Liver (tissue), 9 donors: Measurements from ENCODE around the gene CHP2. TPM values are rescaled to one million over a fixed set of nuclear protein-coding genes. Genes with fewer than 3 reads are reported as not detected.

Source experiments
- DNase-seq: peaks from one replicate; pipeline ENCODE4 v3.0.0-alpha.2; 2017; ENCODE audit warnings: low spot score
- H3K27ac ChIP-seq, 2 donors: one replicate each; pipeline ENCODE4 v1.7.0; 2013; ENCODE audit warnings: inconsistent platforms in 2 of 2, low read length in 2 of 2, control low read depth in 1 of 2, low read depth in 1 of 2, mild to moderate bottlenecking in 1 of 2
- H3K27me3 ChIP-seq, 4 donors: one replicate each; pipeline versions ENCODE4 v1.6.1 to v1.7.0; 2013; ENCODE audit warnings: low read length in 3 of 4, inconsistent platforms in 1 of 4, mild to moderate bottlenecking in 1 of 4, moderate library complexity in 1 of 4; ENCODE audit not compliant: control insufficient read depth in 4 of 4, insufficient read depth in 4 of 4
- H3K36me3 ChIP-seq, 4 donors: one replicate each; pipeline versions ENCODE4 v1.6.1 to v1.7.0; 2013; ENCODE audit warnings: low read length in 3 of 4, mild to moderate bottlenecking in 3 of 4, low read depth in 1 of 4, moderate library complexity in 1 of 4; ENCODE audit not compliant: control insufficient read depth in 4 of 4, insufficient read depth in 3 of 4
- H3K4me1 ChIP-seq, 4 donors: one replicate each; pipeline versions ENCODE4 v1.6.1 to v1.7.0; 2013; ENCODE audit warnings: low read length in 3 of 4, mild to moderate bottlenecking in 3 of 4, moderate library complexity in 1 of 4; ENCODE audit not compliant: control insufficient read depth in 4 of 4, insufficient read depth in 4 of 4
- H3K4me3 ChIP-seq, 3 donors: one replicate each; pipeline versions ENCODE4 v1.6.1 to v1.7.0; 2013; ENCODE audit warnings: low read length in 3 of 3, control low read depth in 1 of 3, low read depth in 1 of 3, mild to moderate bottlenecking in 1 of 3
- H3K9ac ChIP-seq, 2 donors: one replicate each; pipeline ENCODE4 v1.7.0; 2013; ENCODE audit warnings: low read length in 2 of 2, mild to moderate bottlenecking in 2 of 2, moderate library complexity in 2 of 2, control low read depth in 1 of 2, low read depth in 1 of 2
- H3K9me3 ChIP-seq, 4 donors: one replicate each; pipeline versions ENCODE4 v1.6.1 to v1.7.0; 2013; ENCODE audit warnings: low read length in 3 of 4; ENCODE audit not compliant: control insufficient read depth in 4 of 4
- EGR1 ChIP-seq, 2 donors: IDR thresholded peaks; 2 replicates each; pipeline ENCODE4 v1.6.1; 2016 to 2018; ENCODE audit warnings: antibody characterized with exemption in 2 of 2, low read depth in 2 of 2
- FOXA1 ChIP-seq: IDR thresholded peaks from 2 replicates; pipeline ENCODE4 v1.6.1; 2016; ENCODE audit warnings: antibody characterized with exemption
- GABPA ChIP-seq, 2 donors: IDR thresholded peaks in 1 of 2; conservative IDR thresholded peaks in 1 of 2; 2 replicates each; pipeline ENCODE4 v1.6.1; 2016; ENCODE audit warnings: antibody characterized with exemption in 2 of 2, mild to moderate bottlenecking in 1 of 2, moderate library complexity in 1 of 2
- HNF4A ChIP-seq, 2 donors: conservative IDR thresholded peaks; 2 replicates each; pipeline ENCODE4 v1.6.1; 2016; ENCODE audit warnings: antibody characterized with exemption in 2 of 2, mild to moderate bottlenecking in 2 of 2
- NR2F2 ChIP-seq: IDR thresholded peaks from 2 replicates; pipeline ENCODE4 v1.6.1; 2016; ENCODE audit warnings: antibody characterized with exemption
- TAF1 ChIP-seq: conservative IDR thresholded peaks from 2 replicates; pipeline ENCODE4 v1.6.1; 2016; ENCODE audit warnings: antibody characterized with exemption, mild to moderate bottlenecking
- YY1 ChIP-seq: IDR thresholded peaks from 2 replicates; pipeline ENCODE4 v1.6.1; 2016; ENCODE audit warnings: antibody characterized with exemption, mild to moderate bottlenecking
- WGBS: extraction: QIAGEN DNeasy Blood & Tissue Kit; methylation state at CpG from one replicate; pipeline ENCODE4 v1.1.7; 2013; 5-methylcytosine and 5-hydroxymethylcytosine counted together
- polyA plus RNA-seq, 2 donors: library from polyadenylated mRNA; stranded (reverse) in 1 of 2; unstranded in 1 of 2; fragments of 200-250 nt in 1 of 2; fragments of >200 nt in 1 of 2; fragmentation: Nextera tagmentation in 1 of 2; extraction: Ambion mirVana in 1 of 2; gene quantifications; one replicate each; pipeline versions ENCODE4 v1.2.1 to v1.2.3, GENCODE V29; 2013 to 2015
- total RNA-seq, 2 donors: library from RNA; depleted of rRNA; stranded (reverse); fragments of >200 nt; gene quantifications; one replicate each; pipeline ENCODE4 v1.2.3, GENCODE V29; 2014
- TF ChIP-seq, protein P1 (sequence below): IDR thresholded peaks from 2 replicates; pipeline ENCODE4 v1.6.1; 2016; ENCODE audit warnings: antibody characterized with exemption
- TF ChIP-seq, protein P2 (sequence below): IDR thresholded peaks from 2 replicates; pipeline ENCODE4 v1.6.1; 2016; ENCODE audit warnings: antibody characterized with exemption
- TF ChIP-seq, protein P3 (sequence below): fragments of 150-350 bp; IDR thresholded peaks from 2 replicates; pipeline ENCODE4 v1.5.1; 2017; ENCODE audit warnings: improper control_type of control experiment, low read depth, low read length; ENCODE audit not compliant: missing input control
- TF ChIP-seq, protein P4 (sequence below): IDR thresholded peaks from 2 replicates; pipeline ENCODE4 v1.6.1; 2016; ENCODE audit warnings: antibody characterized with exemption
- donor health status: healthy.
- donor health status: healthy.
- donor health status: healthy.
- donor health status: healthy.
- donor health status: healthy.

Gene CHP2
- total and polyA plus RNA-seq, 4 donors: not detected

DNA sequence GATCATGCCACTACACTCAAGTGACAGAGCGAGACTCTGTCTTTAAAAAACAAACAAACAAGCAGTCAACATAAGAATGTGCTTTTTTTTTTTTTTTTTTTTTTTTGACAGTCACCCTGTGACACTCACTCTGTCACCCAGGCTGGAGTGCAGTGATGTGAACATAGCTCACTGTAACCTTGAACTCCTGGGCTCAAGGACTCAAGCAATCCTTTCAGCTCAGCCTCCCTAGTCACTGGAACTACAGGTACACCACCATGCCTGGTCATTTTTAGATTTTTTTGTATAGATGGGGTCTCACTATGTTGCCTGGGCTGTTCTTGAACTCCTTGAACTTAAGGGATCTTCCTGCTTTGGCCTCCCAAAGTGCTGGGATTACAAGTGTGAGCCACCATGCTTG lies 15.3 kb upstream of the CHP2 start:
- H3K36me3 ChIP-seq: no peaks in the 10 kb centered on the region
- 79% methylated on average over 1 of the region's 1 CpG for WGBS
- H3K9me3 ChIP-seq: no peaks in the 10 kb centered on the region
- H3K4me1 ChIP-seq: no peaks in the 10 kb centered on the region
- peaks cover 0 to 8% (median 4%) of the 10 kb centered on the region in 4 donors for H3K27me3 ChIP-seq
- H3K27ac ChIP-seq: no peak overlapping the region
- DNase-seq: no peak
- H3K4me3 ChIP-seq: no peak overlapping the region
- H3K9ac ChIP-seq: no peak overlapping the region
- TF ChIP-seq FOXA1 (no peak), GABPA (IDR thresholded peaks at IDR 0.05 in 1 of 2, conservative IDR thresholded peaks at IDR 0.05 in 1 of 2) (no peak)
- TF ChIP-seq, protein P1, sequence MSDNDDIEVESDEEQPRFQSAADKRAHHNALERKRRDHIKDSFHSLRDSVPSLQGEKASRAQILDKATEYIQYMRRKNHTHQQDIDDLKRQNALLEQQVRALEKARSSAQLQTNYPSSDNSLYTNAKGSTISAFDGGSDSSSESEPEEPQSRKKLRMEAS: no peak
- TF ChIP-seq, protein P2, sequence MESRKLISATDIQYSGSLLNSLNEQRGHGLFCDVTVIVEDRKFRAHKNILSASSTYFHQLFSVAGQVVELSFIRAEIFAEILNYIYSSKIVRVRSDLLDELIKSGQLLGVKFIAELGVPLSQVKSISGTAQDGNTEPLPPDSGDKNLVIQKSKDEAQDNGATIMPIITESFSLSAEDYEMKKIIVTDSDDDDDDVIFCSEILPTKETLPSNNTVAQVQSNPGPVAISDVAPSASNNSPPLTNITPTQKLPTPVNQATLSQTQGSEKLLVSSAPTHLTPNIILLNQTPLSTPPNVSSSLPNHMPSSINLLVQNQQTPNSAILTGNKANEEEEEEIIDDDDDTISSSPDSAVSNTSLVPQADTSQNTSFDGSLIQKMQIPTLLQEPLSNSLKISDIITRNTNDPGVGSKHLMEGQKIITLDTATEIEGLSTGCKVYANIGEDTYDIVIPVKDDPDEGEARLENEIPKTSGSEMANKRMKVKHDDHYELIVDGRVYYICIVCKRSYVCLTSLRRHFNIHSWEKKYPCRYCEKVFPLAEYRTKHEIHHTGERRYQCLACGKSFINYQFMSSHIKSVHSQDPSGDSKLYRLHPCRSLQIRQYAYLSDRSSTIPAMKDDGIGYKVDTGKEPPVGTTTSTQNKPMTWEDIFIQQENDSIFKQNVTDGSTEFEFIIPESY: no peak

DNA sequence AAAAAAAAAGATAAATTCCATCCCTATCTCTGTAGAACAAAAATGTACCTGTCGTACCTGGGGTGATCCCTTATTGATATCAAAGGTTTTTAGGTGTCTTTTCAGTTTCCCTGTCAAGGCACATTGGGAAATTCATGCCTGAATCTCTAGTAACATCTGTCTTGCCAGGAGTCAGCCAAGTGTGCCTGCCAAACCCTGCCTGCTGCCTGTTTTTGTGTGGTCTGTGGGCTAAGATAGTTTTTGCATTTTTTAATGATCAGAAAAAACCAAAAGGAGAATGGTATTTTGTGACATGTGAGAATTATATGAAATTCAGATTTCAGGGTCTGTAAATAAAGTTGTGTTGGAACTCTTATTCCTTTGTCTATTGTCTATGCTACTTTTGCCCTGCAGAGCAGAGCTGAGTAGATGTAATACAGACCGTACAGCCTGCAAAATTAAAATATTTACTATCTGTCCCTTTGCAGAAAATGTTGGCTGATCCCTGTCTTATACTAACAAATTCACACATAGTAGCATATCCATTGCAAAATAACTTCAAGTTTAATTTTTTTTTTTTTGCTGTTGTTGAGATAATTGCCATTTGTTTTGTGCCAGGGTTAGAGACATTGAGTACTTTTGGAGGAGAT lies 13.0 kb upstream of the CHP2 start:
- Histone ChIP-seq H3K36me3 (no peaks in the 10 kb centered on the region), H3K9ac (no peak overlapping the region), H3K27ac (no peak overlapping the region), H3K4me1 (no peaks in the 10 kb centered on the region), H3K9me3 (no peaks in the 10 kb centered on the region), H3K27me3 (peaks cover 0 to 9% (median 4%) of the 10 kb centered on the region in 4 donors), H3K4me3 (no peak overlapping the region)
- whole genome bisulfite sequencing: 46% methylated on average over 2 of the region's 2 CpGs
- DNase-seq: no peak
- TF ChIP-seq, protein P3, sequence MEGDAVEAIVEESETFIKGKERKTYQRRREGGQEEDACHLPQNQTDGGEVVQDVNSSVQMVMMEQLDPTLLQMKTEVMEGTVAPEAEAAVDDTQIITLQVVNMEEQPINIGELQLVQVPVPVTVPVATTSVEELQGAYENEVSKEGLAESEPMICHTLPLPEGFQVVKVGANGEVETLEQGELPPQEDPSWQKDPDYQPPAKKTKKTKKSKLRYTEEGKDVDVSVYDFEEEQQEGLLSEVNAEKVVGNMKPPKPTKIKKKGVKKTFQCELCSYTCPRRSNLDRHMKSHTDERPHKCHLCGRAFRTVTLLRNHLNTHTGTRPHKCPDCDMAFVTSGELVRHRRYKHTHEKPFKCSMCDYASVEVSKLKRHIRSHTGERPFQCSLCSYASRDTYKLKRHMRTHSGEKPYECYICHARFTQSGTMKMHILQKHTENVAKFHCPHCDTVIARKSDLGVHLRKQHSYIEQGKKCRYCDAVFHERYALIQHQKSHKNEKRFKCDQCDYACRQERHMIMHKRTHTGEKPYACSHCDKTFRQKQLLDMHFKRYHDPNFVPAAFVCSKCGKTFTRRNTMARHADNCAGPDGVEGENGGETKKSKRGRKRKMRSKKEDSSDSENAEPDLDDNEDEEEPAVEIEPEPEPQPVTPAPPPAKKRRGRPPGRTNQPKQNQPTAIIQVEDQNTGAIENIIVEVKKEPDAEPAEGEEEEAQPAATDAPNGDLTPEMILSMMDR: no peak
- no peak for TF ChIP-seq GABPA (IDR thresholded peaks at IDR 0.05 in 1 of 2, conservative IDR thresholded peaks at IDR 0.05 in 1 of 2)
- no peak for TF ChIP-seq EGR1 (IDR thresholded peaks at IDR 0.05; ENCODE audit: low read depth in 2 of 2)

DNA sequence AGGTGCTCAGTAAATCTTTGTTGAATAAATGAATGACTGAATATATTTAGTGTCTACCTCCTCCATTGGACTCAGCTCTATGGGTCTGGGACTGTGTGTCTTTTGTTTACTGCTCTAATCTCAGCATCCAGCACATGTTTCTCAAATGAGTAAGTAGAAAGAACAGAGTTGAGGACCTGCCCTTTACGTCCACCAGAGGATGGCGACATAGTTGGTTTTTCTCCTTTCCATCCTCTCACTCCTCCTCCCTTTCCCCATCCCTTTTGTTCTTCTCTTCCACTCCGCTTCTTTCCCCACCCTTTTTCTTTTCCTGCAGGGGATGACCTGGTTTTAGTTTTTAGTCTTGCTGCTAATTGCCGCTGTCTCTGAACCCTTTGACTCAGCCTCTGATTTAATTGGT lies 12.1 kb upstream of the CHP2 start:
- 40% methylated on average over 4 of the region's 4 CpGs for WGBS
- TF ChIP-seq, protein P1: no peak
- TF ChIP-seq FOXA1: no peak
- Histone ChIP-seq H3K4me1 (no peaks in the 10 kb centered on the region), H3K27me3 (peaks cover 0 to 9% (median 4%) of the 10 kb centered on the region in 4 donors), H3K36me3 (no peaks in the 10 kb centered on the region), H3K27ac (no peak overlapping the region), H3K9ac (no peak overlapping the region), H3K4me3 (no peak overlapping the region), H3K9me3 (no peaks in the 10 kb centered on the region)
- no peak for DNase-seq

DNA sequence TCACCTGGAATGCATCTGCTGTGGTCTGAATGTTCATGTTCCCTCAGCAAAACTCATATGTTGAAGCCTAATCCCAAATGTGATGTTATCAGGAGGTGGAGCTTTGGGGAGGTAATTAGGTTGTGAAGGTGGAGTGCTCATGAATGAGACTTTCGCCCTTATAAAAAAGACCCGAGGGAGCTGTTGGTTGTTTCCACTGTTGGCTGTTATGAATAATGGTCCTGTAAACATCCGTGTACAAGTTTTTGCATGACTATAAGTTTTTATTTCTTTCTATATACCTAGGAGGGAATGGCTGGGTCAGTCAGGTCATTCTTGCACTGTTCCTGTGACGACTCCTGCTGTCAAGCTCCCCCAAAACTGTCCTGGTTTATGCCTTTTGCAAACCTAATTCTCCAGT lies 9.6 kb upstream of the CHP2 start:
- no peaks in the 10 kb centered on the region for H3K4me1 ChIP-seq
- H3K4me3 ChIP-seq: no peak overlapping the region
- H3K9ac ChIP-seq: no peak overlapping the region
- H3K36me3 ChIP-seq: no peaks in the 10 kb centered on the region
- H3K27ac ChIP-seq: no peak overlapping the region
- no peaks in the 10 kb centered on the region for H3K9me3 ChIP-seq
- DNase-seq: no peak
- 67% methylated on average over 4 of the region's 4 CpGs for WGBS
- H3K27me3 ChIP-seq: peaks cover 0 to 9% (median 2%) of the 10 kb centered on the region in 4 donors
- TF ChIP-seq HNF4A (conservative IDR thresholded peaks at IDR 0.05) (no peak), NR2F2 (no peak), YY1 (no peak), TAF1 (no peak), GABPA (IDR thresholded peaks at IDR 0.05 in 1 of 2, conservative IDR thresholded peaks at IDR 0.05 in 1 of 2) (no peak), FOXA1 (no peak)
- TF ChIP-seq, protein P4, sequence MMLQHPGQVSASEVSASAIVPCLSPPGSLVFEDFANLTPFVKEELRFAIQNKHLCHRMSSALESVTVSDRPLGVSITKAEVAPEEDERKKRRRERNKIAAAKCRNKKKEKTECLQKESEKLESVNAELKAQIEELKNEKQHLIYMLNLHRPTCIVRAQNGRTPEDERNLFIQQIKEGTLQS: no peak
- TF ChIP-seq, protein P3: no peak
- TF ChIP-seq, protein P1: no peak
- TF ChIP-seq, protein P2: no peak
